Measurements from ENCODE around the gene APBA2.
"Not testable (repeated sequence)": the region's sequence is repeated elsewhere in the genome, so short reads cannot be mapped to it uniquely, and the experiment has no call there.

The APBA2 gene

DNA sequence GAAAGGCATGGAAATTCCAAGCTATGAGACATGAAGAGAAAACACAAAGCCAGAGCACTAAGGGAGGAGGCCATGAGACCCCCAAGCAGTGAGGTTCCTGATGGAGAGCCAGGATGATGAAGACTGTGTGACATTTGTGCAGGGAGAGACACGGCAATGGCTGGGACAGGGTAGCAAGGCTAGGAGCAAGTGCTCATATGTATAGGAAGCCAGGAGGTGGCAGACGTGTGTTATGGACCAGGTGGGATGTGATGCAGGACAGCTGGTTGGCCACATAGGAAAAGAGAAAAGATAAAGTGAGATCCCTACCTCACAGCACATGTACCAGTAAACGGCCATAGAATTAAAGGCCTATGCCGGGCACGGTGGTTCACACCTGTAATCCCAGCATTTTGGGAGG is 112.7 kb downstream of the APBA2 start:
- no peak for DNase-seq (ENCODE audit: low spot score)

- DNase-seq (ENCODE audit: low spot score) = no peak
Observed at GRCh38 chr15:29003191-29003839, 117.5 kb downstream of the APBA2 start.

DNA sequence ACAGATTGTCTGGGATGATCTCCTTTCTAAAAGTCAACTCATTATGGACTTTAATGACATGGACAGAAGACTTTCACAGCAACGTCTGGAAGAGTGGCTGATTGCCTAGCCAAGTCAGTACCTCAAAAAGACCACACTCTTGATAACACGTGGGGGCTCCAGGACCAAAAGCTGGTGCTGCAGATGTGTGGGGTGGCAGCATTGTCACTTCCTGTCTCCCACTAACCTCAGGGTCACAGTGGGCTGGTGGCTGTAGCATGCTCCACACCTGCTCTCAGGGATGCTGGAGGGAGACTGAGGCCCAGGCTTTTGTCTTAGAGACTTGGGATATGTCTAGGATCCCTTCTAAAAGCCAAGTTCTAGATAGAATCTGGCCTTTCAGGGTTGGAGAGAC is 118.1 kb downstream of the APBA2 start:
- DNase-seq (ENCODE audit: low spot score) = no peak

DNA sequence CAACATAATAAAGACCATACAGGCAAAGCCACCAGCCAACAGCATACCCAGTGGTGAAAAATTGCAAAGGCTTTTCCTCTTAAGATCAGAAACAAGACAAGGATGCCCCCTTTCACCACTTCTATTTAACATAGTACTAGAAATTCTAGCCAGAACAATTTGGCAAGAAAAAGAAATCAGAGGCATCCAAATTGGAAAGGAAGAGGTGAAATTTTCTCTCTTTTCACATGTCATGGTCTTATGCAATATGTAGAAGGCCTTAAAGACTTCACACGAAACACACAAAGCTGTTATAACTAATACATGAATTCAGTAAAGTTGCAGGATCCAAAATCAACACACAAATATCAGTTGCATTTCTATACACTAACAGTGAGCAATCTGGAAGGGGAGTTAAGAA is 120.2 kb downstream of the APBA2 start:
- no peak for DNase-seq (ENCODE audit: low spot score)

DNA sequence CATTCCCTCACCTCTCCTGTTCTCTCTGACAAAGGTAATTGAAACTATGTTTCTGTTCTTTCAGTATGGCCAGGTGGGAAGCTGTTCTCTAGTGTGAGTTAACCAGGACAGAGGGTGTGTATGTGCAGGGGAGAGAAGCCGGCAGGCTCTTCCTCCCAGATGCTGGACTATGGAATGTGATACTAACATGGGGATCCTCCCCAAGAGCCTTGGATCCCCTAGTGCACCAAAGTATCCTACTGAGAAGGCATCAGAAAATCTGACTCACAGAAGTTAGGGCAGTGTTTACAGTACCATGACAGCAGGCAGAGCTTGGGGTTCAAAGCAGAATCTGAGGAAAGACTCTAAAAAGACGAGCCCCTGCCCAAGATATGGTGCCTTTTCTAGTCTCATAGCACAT is 123.1 kb downstream of the APBA2 start:
- DNase-seq (ENCODE audit: low spot score) = no peak

DNA sequence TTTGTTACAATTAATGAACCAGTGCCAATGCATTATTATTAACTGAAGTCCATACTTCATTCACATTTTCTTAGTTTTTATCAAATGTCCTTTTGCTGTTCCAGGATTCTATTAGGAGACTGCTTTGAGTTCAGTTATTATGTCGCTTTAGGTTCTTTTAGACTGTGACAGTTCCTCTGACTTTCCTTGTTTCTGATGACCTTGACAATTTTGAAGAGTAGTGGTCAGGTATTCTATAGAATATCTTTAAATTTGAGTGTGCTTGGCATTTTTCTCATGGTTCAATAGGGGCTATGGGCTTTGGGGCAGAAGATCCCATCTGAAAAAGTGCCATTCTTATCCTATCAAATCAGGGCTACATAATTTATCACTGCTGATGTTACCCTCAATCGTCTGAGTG is 126.3 kb downstream of the APBA2 start:
- no peak for DNase-seq (ENCODE audit: low spot score)

- no peak for DNase-seq (ENCODE audit: low spot score)
Observed at GRCh38 chr15:29014493-29014892, 128.7 kb downstream of the APBA2 start.

DNA sequence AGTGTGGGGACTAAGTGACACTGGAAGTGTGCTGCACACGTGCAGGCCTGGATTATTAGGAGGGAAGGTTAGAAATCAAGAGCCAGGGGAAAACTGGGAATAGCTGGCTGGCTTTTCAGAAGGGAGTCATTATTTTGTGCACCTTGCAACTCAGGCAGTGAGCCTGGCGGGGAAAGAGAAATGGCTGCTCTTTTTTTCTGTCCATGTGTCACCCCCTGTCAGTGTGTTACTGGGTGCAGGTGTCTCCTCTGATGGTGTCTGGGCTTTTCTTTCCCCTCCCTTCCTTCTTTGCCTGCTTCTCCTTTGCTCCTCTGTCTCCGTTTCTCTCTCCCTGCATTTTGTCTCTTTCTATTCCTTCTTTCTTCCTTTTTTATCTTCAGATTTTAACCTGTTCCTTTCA is 130.7 kb downstream of the APBA2 start:
- no peak for DNase-seq (ENCODE audit: low spot score)

- DNase-seq (ENCODE audit: low spot score) = no peak
Observed at GRCh38 chr15:29018120-29018805, 132.5 kb downstream of the APBA2 start.

DNA sequence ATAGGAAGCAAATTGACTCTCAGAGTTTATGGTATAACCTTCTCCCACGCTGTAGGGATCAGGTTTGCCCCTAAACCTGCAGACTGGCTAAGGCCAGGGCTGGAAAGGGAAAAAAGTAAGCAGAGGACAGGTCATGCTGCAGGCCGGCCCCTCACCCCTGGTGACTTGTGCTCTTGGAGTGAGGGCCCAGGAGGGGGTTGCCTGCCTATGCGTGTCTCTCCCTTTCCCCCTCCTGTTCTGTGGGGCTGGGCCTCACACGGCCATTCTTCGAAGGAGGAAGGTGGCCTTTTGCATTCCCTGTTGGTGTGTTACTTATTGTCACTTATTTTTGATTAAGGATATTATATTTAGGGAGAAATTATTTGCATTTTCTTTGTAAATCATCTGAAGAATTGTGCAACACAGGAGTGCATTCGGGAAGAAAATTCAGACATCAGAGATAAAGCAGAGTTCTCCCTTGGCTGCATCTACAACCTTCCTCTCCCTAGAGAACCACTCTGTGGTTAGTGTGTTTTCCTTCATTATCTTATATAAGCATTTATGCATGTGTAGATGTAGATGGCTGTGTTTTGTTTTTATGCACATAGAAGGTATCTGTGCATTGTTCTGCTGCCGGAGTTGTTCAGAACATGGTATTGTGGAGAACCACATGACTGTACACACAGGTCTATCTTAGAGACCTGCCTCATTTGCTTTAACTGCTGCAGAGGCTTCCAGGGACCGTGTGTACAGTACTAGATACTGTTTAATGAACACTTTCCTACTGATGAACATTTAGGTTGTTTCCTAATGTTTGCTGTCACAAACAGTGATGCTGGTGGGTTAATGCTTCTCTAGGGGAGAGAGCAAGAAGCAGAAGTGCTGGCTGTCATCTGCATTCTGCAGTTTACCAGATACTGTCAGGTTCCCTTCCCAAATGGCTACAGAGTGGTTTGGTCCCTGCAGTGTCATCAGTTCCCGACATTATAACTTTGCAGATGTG is 133.5 kb downstream of the APBA2 start:
- no peak for DNase-seq (ENCODE audit: low spot score)

GRCh38 chr15:29021857-29022256 is 136.1 kb downstream of the APBA2 start:
- no peak for DNase-seq (ENCODE audit: low spot score)

GRCh38 chr15:29024662-29025061 is 138.9 kb downstream of the APBA2 start:
- no peak for DNase-seq (ENCODE audit: low spot score)

GRCh38 chr15:29025411-29025810 is 139.6 kb downstream of the APBA2 start:
- not testable (repeated sequence) for DNase-seq (ENCODE audit: low spot score)

- not testable (repeated sequence) for DNase-seq (ENCODE audit: low spot score)
Observed at GRCh38 chr15:29028158-29028557, 142.4 kb downstream of the APBA2 start.

GRCh38 chr15:29029651-29030195 is 143.9 kb downstream of the APBA2 start:
- no peak for DNase-seq (ENCODE audit: low spot score)

DNA sequence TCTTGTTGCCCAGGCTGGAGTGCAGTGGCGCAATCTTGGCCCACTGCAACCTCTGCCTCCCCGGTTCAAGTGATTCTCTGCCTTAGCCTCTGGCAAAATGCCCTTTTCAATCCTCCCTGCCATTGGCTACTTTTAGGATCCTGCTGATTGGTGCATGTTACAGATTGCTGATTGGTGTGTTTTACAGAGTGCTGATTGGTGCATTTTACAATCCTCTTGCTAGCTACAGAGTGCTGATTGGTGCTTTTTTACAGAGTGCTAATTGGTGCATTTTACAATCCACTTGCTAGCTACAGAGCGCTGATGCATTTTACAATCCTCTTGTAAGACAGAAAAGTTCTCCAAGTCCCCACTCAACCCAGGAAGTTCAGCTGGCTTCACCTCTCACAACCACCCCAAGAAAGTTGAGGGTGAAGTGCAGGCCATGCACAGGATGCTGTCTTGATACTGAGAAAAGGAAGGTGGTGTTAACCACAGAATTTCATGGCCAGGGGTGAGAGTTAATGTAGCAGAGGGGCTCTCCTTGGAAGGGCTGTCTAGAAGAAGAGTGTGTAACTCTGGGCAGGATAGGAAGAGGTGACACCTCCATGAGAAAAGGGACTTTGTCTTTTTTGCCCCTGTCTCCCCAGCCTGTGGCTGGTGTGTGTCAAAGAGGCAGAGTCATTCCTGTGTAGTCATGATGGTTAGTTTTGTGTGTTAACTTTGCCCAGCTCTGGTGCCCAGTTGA is 145.9 kb downstream of the APBA2 start:
- no peak for DNase-seq (ENCODE audit: low spot score)

GRCh38 chr15:29032229-29032625 is 146.5 kb downstream of the APBA2 start:
- DNase-seq (ENCODE audit: low spot score) = no peak

GRCh38 chr15:29032751-29033150 is 147.0 kb downstream of the APBA2 start:
- no peak for DNase-seq (ENCODE audit: low spot score)

DNA sequence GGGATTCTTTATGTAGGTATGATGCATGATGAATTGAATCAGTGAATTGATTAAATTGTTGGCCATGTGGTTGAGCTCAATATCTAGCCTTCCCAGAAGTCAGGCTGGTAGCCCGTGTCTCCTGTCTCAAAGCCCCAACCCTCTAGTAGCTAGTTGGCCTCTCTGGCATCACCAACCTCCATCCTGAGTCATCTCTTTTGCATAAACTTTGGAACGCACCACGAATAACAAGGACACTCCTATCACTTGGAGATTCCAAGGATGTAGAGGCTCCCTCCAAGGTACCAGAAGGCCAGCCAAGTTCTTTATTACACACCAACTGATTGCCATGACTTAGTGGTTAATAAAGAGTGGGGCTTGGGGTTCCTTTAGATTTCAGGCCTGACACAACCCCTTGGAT is 148.4 kb downstream of the APBA2 start:
- no peak for DNase-seq (ENCODE audit: low spot score)

DNA sequence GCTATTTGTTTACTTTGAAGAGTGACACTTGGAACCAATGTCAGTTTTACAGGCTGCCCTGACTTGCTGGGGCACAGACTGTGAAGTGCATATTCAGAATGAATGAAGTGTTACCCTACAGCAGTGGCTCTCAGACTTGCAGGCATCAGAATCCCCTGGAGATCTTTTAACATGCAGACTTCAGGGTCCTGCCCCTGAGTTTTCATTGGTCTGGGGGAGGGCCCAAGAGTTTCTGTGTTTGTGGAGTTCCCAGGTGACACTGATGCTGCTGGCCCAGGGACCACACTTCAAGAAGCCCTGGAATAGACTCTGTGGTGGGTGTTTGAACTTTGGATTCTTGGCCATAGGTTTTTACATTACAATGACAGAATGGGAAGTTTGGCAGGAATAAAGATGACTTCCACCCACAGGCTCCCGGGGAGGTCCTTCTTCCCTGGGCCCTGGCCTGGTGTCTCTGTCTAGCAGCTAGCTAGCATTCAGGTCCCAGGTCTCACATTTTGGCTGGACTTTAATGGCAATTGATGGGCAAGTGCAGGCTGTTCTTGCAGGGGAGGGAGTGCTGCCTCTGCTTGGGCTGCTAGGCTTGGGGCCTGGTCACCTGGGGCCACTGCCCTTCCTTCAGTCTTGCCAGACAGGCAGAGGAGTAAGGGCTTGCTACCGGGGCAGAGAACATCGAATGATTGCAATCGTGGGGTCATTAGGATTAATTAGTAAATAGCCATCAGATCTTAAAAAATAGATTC is 149.0 kb downstream of the APBA2 start:
- DNase-seq (ENCODE audit: low spot score) = no peak

Measured in HuH-7.5 (cell line).